ENCODE measurements around the gene SHISAL2A. TPM values are rescaled to one million over a fixed set of nuclear protein-coding genes. Genes with fewer than 3 reads are reported as not detected.

SHISAL2A gene
- total RNA-seq, 2 donors from 2014 or later = not detected

DNA sequence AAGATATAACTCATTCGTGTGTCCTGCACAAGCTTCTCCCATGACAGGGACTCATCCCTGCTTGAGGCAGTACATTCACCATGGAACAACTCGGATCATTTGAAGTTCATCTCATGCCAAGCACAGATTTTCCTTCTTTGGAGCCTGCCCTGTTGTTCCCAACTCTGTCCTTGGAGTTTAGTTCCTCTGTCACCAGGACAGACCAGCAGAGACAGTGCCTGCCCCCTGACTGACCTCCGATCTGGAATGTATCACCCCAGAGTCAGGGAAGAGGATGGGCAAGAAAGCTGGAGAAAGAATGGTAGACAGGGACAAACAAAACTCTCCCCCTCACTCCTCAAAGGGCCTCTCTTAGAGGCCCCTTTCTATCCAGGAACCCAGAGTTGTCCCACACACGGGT, 5.0 kb downstream of the SHISAL2A start:
- H3K4me1 ChIP-seq = peaks cover 4% of the 10 kb centered on the region
- H3K27me3 ChIP-seq = no peaks in the 10 kb centered on the region
- TF ChIP-seq, protein P1, sequence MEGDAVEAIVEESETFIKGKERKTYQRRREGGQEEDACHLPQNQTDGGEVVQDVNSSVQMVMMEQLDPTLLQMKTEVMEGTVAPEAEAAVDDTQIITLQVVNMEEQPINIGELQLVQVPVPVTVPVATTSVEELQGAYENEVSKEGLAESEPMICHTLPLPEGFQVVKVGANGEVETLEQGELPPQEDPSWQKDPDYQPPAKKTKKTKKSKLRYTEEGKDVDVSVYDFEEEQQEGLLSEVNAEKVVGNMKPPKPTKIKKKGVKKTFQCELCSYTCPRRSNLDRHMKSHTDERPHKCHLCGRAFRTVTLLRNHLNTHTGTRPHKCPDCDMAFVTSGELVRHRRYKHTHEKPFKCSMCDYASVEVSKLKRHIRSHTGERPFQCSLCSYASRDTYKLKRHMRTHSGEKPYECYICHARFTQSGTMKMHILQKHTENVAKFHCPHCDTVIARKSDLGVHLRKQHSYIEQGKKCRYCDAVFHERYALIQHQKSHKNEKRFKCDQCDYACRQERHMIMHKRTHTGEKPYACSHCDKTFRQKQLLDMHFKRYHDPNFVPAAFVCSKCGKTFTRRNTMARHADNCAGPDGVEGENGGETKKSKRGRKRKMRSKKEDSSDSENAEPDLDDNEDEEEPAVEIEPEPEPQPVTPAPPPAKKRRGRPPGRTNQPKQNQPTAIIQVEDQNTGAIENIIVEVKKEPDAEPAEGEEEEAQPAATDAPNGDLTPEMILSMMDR (IDR thresholded peaks at IDR 0.05) = no peak
- no peak for TF ChIP-seq POLR2A (IDR thresholded peaks at IDR 0.05)
- WGBS, 2 donors = 72 to 74% methylated on average over 4 of the region's 4 CpGs
- H3K9me3 ChIP-seq = no peaks in the 10 kb centered on the region
- no peak for ATAC-seq
- no peak overlapping the region for H3K4me3 ChIP-seq
- no peak for DNase-seq
- H3K36me3 ChIP-seq (replicated peaks in 1 of 2; ENCODE audit: insufficient read depth in 1 of 2, low read depth in 2 of 2) = no peaks in the 10 kb centered on the region
- intact Hi-C loops (cut with DNase I) = no loop called here
- no peak overlapping the region for H3K27ac ChIP-seq

DNA sequence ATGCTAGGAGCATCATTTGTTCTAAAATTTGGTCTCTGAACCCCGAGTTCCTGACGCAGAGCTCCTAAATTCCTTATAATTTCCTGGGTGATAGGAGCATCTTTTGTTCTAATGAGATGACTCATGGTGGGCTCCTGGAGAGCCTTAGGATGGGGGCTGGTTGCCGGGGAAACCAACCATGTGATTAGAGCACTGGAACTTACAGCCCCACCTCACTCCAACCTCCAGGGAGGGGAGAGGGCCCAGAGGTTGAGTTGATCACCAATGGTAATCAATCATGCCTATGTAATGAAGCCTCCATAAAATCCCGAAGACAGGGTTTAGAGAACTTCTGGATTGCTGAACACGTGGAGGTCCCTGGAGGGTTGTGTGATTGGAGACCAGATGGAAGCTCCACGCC, 7.7 kb downstream of the SHISAL2A start:
- no peak for TF ChIP-seq POLR2A (IDR thresholded peaks at IDR 0.05)
- TF ChIP-seq, protein P1 (IDR thresholded peaks at IDR 0.05) = no peak
- ATAC-seq (no peak), DNase-seq (no peak)
- Histone ChIP-seq H3K27ac (no peak overlapping the region), H3K4me1 (no peaks in the 10 kb centered on the region), H3K36me3 (replicated peaks in 1 of 2; ENCODE audit: insufficient read depth in 1 of 2, low read depth in 2 of 2) (no peaks in the 10 kb centered on the region), H3K27me3 (no peaks in the 10 kb centered on the region), H3K9me3 (no peaks in the 10 kb centered on the region), H3K4me3 (no peak overlapping the region)
- WGBS, 2 donors = 89 to 93% methylated on average over 6 of the region's 6 CpGs
- intact Hi-C loops (cut with DNase I) = no loop called here

- Histone ChIP-seq H3K27me3 (no peaks in the 10 kb centered on the region), H3K9me3 (no peaks in the 10 kb centered on the region), H3K36me3 (replicated peaks in 1 of 2; ENCODE audit: insufficient read depth in 1 of 2, low read depth in 2 of 2) (no peaks in the 10 kb centered on the region), H3K27ac (no peak overlapping the region), H3K4me3 (no peak overlapping the region), H3K4me1 (no peaks in the 10 kb centered on the region)
- no peak for DNase-seq
- TF ChIP-seq, protein P1 (IDR thresholded peaks at IDR 0.05) = no peak
- no peak for TF ChIP-seq POLR2A (IDR thresholded peaks at IDR 0.05)
- ATAC-seq = no peak
- intact Hi-C loops (cut with DNase I) = no loop called here
- WGBS, 2 donors = 78 to 86% methylated on average over 4 of the region's 4 CpGs
These were observed 8.3 kb downstream of the SHISAL2A start for GRCh38 chr1:52641307-52641706.

GRCh38 chr1:52645261-52645660, 12.3 kb downstream of the SHISAL2A start:
- ATAC-seq = no peak
- 69 to 76% methylated on average over 5 to 6 of the region's 6 CpGs for WGBS, 2 donors
- Histone ChIP-seq H3K27me3 (no peaks in the 10 kb centered on the region), H3K9me3 (no peaks in the 10 kb centered on the region), H3K4me3 (no peak overlapping the region), H3K27ac (no peak overlapping the region), H3K36me3 (replicated peaks in 1 of 2; ENCODE audit: insufficient read depth in 1 of 2, low read depth in 2 of 2) (no peaks in the 10 kb centered on the region), H3K4me1 (no peaks in the 10 kb centered on the region)
- intact Hi-C loops (cut with DNase I) = no loop called here
- no peak for TF ChIP-seq POLR2A (IDR thresholded peaks at IDR 0.05)
- TF ChIP-seq, protein P1 (IDR thresholded peaks at IDR 0.05) = no peak
- no peak for DNase-seq

GRCh38 chr1:52651904-52652303, 18.9 kb downstream of the SHISAL2A start:
- DNase-seq (peak; percentile 67 to 86 (median 76)), ATAC-seq (peak; percentile 98)
- Histone ChIP-seq H3K4me3 (no peak overlapping the region), H3K4me1 (peaks cover 17% of the 10 kb centered on the region), H3K36me3 (replicated peaks in 1 of 2; ENCODE audit: insufficient read depth in 1 of 2, low read depth in 2 of 2) (no peaks in the 10 kb centered on the region), H3K9me3 (no peaks in the 10 kb centered on the region), H3K27ac (peak overlapping the region in 3 of 4 donors; percentile 35 to 59 (median 44)), H3K27me3 (no peaks in the 10 kb centered on the region)
- peak in 1 of 3 donors; percentile 13 for TF ChIP-seq POLR2A (IDR thresholded peaks at IDR 0.05)
- TF ChIP-seq, protein P1 (IDR thresholded peaks at IDR 0.05) = no peak
- WGBS, 2 donors = 19 to 40% methylated on average over 1 of the region's 1 CpG
- intact Hi-C loops (cut with DNase I) = no loop called here
